NCI-H1694 (cell line): ENCODE data around the gene DECR2.
"Not testable (repeated sequence)": the region's sequence is repeated elsewhere in the genome, so short reads cannot be mapped to it uniquely, and the experiment has no call there.

ENCODE experiments used
- DNase-seq: peaks from one replicate; lab custom pipeline; 2025; lab: John Stamatoyannopoulos, UW

The DECR2 gene, protein sequence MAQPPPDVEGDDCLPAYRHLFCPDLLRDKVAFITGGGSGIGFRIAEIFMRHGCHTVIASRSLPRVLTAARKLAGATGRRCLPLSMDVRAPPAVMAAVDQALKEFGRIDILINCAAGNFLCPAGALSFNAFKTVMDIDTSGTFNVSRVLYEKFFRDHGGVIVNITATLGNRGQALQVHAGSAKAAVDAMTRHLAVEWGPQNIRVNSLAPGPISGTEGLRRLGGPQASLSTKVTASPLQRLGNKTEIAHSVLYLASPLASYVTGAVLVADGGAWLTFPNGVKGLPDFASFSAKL

DNA sequence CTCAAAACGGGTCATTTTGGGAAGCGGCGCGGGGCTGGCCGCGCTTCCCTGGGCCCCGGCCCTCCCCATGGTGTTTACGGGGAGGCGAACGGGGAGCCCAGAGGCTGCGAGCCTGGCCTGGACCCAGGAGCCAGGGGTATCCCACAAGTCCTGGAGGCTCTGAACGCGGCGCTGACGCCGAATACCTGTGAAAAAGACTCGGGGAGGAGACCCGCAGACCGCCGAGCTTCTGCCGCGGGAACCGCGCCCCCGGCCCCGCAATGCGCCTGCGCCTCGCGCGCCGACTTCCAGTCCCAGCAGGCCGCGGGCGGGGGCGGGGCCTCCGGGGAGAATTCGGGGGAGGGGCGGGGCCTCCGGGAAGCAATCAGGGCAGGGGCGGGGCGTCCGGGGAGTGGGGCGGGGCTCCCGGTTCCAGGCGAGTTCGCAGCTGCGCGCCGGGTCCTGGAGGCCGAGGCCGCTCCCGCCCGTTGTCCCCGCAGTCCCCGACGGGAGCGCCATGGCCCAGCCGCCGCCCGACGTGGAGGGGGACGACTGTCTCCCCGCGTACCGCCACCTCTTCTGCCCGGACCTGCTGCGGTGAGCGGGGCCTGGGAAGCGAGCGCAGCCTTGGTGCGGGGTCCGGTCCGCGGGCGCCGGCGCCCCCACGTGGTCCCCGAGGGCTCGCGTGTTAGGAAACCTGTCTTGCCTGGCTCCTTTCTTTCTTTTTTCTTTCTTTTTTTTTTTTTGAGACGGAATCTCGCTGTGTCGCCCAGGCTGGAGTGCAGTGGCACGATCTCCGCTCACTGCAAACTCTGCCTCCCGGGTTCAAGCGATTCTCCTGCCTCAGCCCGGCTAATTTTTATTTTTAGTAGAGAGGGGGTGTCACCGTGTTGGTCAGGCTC lies at the start of gene DECR2:
Gene DECR2 (plus strand): TSS at position 418 of the 881 bp plus-strand sequence. CDS start 79 bp downstream, at position 497.
- DNase-seq = peak; percentile 67

DNA sequence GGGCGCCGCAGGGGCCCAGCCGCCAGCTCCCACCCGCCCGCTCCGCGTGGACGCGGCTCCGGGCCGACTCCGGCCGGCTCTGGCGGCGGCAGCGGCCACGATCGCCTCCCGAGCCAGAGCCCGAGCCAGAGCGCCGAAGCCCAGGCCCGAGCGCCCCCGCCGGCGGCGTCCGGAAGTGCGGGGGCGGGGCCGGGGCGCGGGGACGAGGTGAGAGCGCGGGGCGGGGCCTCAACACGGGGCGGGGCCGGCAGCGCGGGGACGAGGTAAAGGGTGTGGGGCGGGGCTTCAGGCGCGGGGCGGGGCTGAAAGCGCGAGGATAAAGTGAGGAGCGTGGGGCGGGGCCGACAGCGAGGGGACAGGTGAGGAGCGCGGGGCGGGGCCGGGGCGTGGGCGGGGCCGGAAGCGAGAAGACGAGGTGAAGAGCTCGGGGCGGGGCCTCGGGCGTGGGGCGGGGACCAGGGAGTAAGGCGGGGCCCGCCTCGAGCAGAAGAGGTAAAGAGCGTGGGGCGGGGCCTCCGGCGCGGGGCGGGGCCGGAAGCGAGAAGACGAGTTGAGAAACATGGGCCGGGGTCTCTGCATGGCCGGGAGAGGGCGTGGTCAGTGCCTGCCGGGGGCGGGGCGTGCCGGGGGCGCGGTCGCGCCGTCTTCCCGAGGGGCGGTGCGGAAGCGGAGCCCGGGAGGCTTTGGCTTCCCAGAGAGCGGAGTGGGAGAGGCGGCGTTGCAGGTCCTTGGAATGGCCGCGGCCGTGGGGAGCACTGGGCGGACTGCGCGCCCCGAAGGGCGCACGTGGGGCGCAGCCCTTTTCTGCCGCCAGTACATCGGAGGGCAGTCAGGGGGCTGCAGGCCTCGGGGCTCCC lies 48.9 kb upstream of the DECR2 start, which contains the start of gene AXIN1:
Gene AXIN1 (minus strand): TSS at position 177 of the 857 bp plus-strand sequence. CDS start 5,698 bp downstream, outside the sequence.
- peak; percentile 84 for DNase-seq

DNA sequence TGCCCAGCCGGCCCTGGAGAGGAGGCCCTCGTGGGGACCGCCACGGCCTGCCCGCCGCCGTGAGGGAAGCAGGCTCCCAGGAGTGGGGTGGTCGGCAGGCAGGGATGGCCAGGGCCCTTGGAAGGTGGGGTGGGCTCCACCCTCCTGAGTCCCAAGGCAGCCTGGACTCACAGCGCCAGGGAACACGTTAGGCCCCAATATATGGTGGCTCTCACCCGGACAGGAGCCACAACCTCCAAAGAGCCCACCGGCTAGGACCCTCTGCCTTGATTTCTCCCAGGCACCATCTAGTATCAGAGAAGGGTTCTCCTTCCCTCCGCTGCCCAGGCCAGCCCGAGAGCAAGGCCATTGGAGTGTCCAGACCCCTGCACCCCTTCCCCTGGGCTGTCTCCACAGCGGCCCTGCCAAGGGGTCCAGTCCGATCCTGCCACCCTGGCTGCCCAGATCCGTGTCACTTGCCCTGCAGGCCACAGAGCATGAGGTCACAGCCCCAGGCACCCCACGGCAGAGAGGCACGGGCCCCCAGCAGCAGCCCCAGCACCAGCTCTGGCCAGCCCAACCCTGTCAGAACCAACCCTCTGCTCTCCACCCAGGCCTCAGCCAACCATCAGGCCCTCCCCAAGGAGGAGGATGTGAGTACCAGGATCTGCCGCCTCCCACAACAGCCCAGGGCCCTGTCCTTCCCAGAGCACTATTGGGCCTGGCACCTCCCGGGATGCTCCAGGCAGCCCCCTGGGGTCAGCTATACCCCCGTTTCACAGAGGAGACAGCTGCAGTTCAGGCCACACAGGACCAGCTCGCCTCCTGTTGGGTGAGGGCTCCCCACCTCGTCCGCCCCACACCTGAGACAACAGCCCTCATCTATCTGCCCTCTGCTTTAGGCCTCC lies 48.0 kb upstream of the DECR2 start:
- no peak for DNase-seq

DNA sequence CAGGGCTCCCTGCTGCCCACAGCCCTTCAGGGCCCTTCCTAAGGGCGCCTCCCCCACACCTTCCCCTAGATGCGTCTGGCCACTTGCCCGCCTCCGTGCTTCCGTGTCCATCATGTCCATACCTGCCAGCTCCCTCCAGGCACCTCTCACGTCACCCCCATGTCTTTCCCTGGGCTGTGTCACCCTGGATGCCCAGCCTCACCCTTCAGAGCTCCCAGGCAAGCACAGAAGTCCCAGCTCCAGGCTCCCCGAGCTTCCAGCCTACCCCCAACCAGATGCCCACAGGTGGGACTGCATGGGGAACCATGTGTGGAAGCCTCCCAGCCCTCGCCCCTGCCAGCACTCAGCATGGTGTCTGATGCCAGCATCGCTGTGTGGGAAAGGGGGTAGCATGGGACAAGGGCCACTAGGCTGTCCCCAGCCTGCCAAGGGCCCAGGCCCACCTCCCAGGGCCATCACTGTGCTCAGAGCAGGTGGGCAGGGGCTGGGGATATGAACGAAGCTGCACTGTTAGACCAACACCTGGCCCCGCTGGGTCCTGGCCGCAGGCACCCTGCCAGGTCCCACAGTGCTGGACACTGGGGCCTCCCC lies 47.3 kb upstream of the DECR2 start:
- DNase-seq = no peak

DNA sequence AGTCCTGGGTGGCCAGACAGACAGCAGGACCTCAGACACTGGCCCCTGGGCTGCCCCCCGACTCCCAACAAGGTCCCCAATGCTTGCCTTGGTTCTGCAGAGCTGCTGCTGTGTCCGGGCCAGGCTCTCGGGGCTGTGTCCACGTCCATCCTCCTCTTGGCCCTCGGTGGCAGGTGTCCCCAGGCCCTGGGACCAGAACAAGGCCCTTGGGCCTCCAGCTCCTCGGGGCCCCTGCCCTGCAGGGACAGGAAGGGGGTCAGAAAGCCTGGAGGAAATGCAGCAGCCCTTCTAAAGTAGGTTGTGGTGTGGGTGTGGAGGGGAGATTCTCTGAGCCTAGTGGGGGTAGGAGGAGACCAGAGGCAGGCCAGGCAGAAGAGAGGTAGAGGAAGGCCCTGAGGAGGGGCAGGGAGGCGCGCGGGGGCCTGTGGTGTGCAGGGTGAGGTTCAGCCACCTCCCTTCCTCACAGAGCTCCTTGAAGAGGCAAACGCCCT lies 46.7 kb upstream of the DECR2 start:
- no peak for DNase-seq

DNA sequence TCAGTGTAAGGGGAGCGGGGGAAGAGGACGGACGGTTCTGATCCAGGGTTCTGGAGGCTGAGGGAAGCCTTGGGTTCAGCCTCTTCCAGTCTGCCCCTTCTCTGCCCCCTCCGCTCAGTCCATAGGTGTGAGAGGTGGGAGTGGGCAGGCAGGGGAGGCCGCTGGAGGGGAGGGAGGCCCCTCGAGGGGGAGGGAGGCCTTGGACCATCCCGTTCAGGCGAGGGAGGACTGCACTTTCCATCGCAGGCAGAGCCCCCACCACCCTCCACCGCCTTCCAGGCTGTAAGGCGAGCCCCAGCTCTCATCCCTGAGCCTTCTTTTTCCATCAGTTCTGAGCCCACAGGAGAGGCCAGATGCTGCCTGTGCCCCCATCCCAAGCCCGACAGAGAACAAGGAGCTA lies 44.9 kb upstream of the DECR2 start:
- DNase-seq = no peak

DNA sequence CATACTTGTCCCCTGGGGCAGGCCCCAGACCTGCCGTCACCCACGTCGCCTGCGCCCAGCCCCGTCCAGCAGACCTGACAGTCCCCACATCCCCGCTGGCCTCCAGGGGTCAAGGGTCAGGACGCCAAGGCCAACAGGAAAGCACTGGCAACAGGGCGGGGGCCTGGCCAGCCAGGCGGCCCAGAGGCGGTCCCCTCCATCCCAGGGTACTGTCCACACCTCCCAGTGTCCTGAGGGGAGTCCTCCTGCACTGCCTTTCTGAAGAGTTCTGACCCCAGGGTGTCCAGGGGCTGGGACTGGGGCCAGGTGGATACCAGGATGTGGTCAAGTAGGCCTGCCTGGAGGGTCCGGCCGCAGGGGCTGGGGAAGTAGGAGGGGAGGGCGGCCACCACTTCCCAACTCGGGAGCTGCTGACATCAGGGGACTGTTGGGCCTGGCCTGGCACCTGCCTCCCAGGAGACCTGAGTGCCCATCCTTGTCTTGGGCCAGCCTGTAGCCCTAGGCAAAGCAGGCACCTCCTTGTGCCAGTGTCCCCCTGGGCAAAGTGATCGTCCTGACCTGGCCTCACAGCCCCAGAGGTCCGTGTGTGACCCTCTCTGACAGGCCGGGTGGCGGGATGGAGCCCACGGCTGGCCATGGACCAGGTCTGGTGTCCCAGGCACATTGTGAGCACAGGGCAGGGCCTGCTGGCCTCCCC lies 42.5 kb upstream of the DECR2 start:
- DNase-seq = no peak

DNA sequence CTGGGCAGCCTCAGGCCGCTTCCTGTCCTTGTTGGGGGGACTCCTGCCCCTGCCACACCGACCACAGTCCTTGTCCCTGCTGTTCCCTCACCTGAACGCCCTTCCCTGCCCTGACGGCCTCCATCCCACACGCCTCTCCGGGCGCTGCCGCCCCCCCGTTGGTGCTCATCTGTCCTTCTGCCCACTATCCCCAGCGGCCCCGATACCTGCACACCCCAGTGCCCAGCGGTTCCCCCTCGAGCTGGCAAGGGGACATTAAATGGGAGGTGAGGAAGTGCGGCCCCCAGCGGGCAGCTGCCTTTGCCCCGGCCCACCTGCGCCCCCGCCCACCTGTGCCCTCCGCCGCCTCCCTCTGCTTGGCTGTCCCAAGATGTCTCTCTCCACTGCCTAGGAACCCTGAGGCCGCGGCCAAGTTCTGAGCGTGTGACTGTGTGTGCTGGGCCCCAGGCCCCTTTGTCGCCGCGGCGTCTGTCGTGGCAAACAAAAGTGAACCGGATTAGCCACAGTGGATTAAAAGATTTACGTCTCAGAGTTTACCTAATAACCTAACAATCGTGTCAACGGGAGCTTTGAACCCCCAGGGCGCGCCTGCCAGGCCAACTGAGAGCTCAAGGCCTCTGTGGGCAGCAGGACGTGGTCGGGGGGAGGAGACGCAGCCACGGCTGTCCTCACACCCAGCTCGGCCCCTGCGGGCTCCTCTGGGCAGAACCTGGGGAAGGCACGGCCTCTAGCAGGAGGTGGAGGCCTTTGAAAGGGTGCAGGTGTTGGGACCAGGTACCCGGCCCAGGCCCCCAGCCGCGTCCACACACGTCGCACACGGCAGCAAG lies 41.6 kb upstream of the DECR2 start:
- no peak for DNase-seq

DNA sequence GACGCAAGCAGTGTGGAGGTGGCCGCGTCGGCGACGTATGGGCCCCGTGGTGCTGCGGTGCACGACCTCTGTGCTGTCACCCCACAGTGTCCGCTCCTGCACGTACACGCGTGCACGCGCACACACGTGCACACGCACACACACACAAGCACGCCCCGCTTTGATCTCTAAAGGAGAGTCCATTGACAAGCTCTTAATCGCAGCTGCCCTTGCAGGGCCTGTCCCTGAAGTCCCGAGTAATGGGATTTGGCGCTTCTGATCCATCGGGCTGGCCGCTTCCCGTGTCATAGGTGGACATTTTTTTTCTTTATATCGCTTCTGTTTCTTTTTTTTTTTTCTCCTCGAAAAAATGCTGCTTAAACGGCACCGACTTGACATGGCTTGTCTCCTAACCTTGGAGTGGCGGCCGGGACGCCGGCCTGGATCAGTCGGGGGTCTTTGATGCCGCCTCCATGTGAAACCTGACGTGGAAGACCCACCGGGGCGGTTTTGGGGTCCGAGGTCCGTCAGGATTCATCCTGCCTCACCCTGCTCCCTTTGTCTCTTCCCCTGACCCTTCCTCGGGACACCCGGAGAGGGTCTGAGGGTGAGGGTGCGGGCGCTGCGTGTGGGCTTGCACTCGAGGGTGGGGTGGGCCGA lies 40.9 kb upstream of the DECR2 start:
- DNase-seq = no peak

DNA sequence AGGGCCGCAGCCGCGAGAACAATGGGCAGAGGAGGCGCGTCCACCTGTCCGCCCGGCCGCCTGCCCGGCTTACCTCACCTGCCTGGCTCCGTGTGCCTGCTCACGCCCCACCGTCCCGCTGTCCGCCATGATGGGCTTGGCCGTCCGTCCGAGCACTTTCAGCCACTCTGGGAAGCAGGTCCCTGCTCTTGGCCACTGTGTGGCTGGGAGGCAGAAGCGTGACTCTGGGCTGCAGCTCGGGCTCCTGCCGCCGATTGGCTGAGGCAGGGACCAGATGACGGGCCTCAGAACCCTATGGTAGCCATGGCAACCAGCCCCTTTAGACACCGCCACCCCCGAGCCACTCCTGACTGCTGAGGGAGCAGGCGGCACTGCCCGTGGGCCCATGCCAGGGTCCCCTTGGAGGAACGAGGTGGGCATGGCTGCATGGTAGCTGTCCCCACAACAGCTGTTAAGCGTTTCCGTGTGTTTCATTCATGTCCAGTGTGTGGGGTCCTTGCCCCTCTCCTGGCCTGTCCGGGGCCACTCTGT lies 40.3 kb upstream of the DECR2 start:
- no peak for DNase-seq

DNA sequence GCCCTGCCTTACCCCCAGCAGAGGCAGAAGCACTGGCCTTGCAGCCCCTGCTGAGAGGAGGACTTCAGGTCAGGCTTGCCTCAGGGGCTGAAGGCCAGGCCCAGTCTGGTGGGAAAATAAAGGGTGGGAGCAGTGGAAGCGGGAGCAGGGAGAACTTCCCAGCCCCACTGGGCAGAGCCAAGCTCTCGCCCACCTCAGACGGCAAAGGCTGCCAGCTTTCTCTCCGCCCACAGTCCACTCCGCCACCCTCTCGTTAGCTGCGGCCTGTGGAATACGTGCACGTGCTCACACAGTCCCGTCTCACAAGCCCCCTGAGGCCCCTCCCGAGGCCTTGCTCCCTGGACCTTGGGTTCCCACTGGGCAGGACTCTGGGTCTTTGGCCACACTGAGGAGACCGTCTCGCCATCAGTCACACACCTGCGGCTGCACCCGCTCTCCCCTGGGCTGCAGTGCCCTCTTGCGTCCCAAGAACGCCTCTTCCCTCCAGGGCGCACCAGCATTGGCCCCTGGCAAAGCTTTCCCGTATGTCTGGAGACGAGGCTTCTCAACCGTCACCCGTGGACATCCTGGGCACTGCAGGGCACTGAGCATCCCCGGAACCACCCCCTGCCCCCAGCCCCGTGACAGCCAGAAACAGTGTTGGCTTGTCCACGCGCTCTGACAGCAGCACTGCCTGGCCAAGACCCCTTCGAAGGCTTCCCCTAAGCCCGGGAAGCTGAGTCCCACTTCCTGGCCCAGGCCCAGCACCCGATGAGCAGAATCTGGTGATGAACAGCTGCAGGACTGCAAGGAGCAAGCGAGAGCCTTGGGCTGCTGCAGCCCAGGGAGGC lies 39.6 kb upstream of the DECR2 start:
- DNase-seq = peak; percentile 46

DNA sequence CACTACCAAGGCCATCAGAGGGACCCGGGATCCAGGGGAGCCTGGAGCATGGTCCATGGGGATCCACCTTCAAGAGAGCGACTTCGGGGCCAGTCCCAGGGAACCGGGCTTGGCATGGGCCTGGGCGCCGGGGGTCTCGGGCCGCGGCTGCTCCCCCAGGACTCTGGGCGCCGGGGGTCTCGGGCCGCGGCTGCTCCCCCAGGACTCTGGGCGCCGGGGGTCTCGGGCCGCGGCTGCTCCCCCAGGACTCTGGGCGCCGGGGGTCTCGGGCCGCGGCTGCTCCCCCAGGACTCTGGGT lies 39.0 kb upstream of the DECR2 start:
- DNase-seq = not testable (repeated sequence)

DNA sequence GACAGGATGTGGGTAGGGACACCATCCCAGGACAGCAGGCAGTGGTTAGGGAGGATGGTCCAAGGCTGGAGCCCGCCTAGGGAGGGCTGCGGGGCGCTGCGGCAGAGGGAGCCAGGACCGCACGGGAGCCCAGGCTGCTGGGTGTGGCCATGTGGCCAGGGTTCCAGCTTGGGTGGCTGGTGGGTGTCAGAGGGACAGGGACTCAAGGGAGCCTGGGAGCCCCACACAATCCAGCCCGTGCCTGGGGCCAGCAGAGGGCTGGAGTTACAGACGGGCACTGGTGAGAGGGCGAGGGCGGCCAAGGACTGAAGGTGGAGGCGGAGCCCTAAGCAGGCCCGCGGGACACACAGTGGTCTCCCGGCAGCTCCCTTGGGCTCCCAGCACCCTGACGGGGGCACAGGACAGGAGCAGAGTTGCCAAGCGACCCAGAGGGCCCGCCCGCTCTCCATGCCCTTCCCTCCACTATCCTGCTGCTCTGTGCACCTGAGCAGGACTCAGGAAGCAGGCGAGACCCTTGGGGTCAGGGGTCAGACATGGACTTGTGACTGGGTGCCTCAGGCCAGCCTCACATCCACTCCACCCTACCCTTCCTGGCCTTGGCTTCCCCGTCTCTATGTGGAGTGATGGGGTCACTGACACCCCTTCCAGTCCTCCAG lies 38.4 kb upstream of the DECR2 start:
- DNase-seq = no peak

DNA sequence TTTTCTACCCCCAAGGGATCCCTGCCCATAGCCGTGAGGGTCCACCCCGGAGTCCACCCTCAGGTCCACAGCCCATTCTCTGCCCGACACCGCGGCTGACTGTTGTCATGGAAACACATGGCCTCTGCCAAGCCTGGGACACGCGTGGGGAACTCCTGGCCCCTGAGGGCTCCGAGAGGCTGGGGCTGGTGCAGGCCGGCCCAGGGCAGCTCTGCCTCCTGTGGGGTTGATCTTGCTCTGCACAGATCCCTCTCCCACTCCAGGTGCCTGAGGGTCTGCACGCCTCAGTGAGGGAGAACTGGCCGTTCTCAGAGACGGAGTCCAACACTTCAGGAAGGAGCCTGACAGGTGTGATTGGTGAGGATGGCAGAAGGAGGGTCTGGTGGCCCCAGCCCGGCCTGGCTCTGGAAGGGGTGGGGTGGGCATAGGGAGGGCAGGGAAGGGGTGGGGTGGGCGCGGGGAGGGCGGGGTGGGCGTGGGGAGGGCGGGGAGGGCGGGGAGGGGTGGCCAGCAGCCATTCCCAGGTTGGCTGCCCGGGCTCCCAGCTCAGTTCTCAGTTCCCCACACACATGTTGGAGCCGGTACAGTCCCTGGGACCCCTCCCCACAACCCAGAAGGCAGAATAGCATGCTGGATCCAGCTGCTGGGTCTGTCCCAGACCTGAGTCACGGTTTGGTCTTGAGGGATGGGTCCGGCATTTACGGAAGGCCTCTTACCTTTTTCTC lies 37.8 kb upstream of the DECR2 start:
- no peak for DNase-seq

DNA sequence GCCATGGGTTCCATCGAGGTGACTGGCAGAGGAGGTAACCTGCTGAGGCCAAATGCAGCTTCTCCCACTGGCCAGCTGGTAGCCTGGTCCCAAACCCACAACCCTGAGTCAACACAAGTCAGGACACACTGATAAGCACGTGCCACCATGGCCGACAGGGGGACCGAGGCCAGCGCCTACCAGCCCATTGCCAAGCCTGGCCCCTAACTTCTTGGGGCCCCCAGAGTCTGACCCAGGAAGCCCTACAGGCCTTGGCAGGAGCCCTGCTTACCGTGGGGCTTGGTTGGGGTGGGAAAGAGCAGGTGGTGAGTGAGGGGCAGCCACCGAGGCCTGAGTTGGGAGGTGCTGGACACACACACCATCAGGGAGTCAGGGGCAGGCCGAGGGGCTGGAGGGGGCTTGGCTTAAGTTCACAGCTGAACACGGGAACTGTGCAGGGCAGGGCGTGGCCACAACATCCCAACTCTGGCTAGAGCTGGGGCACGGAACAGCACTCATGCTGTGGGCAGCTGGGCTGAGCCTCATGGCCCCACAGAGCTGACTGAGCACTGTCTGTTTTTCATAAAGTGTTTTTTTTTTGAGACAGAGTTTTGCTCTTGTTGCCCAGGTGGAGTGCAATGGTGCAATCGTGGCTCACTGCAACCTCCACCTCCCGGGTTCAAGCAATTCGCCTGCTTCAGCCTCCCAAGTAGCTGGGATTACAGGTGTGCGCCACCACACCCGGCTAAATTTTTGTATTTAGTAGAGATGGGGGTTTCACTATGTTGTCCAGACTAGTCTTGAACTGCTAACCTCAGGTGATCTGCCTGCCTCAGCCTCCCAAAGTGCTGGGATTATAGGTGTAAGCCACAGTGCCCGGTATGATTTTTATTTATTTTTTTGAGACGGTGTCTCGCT lies 36.8 kb upstream of the DECR2 start:
- no peak for DNase-seq
